HL-60/S4 treated with phorbol 12-myristate 13-acetate at 8.2 ng/mL for 4 days and 3 days (cell line): Measurements from ENCODE around the gene CASD1.

Source experiments
- in situ Hi-C: fragments of 300-500 bp; cut with MboI; formaldehyde crosslinking; loops from 2 replicates; pipeline ENCODE4 v1.15.0; 2022; ENCODE audit warnings: low sequenced_read_pairs

Gene CASD1

GRCh38 chr7:94509264-94509886 is at the start of gene CASD1:
Gene CASD1, plus strand, starts transcription at chr7:94509809. Its CDS starts 276 bp downstream, at chr7:94510085.
- in situ Hi-C loops = no loop called here

- in situ Hi-C loops = no loop called here
Observed at GRCh38 chr7:94466516-94466915, 43.1 kb upstream of the CASD1 start.

- in situ Hi-C loops = no loop called here
Observed at GRCh38 chr7:94471604-94472003, 38.0 kb upstream of the CASD1 start.

GRCh38 chr7:94472608-94473007 is 37.0 kb upstream of the CASD1 start:
- in situ Hi-C loops = no loop called here

GRCh38 chr7:94476251-94476840 is 33.3 kb upstream of the CASD1 start:
- in situ Hi-C loops = no loop called here

GRCh38 chr7:94477878-94478277 is 31.7 kb upstream of the CASD1 start:
- in situ Hi-C loops = no loop called here

GRCh38 chr7:94478648-94479214 is 30.9 kb upstream of the CASD1 start:
- in situ Hi-C loops = no loop called here

GRCh38 chr7:94481279-94481678 is 28.3 kb upstream of the CASD1 start:
- in situ Hi-C loops = no loop called here

GRCh38 chr7:94482796-94483195 is 26.8 kb upstream of the CASD1 start:
- in situ Hi-C loops = no loop called here

- in situ Hi-C loops = no loop called here
Observed at GRCh38 chr7:94483843-94484242, 25.8 kb upstream of the CASD1 start.

GRCh38 chr7:94486216-94486615 is 23.4 kb upstream of the CASD1 start:
- in situ Hi-C loops = no loop called here

GRCh38 chr7:94491410-94491809 is 18.2 kb upstream of the CASD1 start:
- in situ Hi-C loops = no loop called here

GRCh38 chr7:94492601-94493000 is 17.0 kb upstream of the CASD1 start:
- in situ Hi-C loops = no loop called here

GRCh38 chr7:94497874-94498670 is 11.5 kb upstream of the CASD1 start:
- in situ Hi-C loops = no loop called here

GRCh38 chr7:94498918-94499317 is 10.7 kb upstream of the CASD1 start:
- in situ Hi-C loops = no loop called here

- in situ Hi-C loops = no loop called here
Observed at GRCh38 chr7:94507462-94507861, 2.1 kb upstream of the CASD1 start.

GRCh38 chr7:94507962-94508361 is 1.6 kb upstream of the CASD1 start:
- in situ Hi-C loops = no loop called here

GRCh38 chr7:94509887-94510581 is 425 bp downstream of the CASD1 start:
- in situ Hi-C loops = no loop called here

- in situ Hi-C loops = no loop called here
Observed at GRCh38 chr7:94510582-94511496, 1.2 kb downstream of the CASD1 start.

- in situ Hi-C loops = no loop called here
Observed at GRCh38 chr7:94511718-94512117, 2.1 kb downstream of the CASD1 start.
